Esophagus muscularis mucosa (tissue), 4 donors: ENCODE data around the gene IRAK2. TPM values are rescaled to one million over a fixed set of nuclear protein-coding genes. Genes with fewer than 3 reads are reported as not detected.
A peak's percentile ranks its signal among the peaks of the same experiment; 100 is the strongest.

Experiments
- DNase-seq: peaks from one replicate; pipeline ENCODE4 v3.0.0-alpha.2; 2017; ENCODE audit errors: extremely low spot score
- H3K27ac ChIP-seq, 4 donors: fragments of 200-600 bp; sonication (generic); replicated peaks in 1 of 4; 1 replicate in 3 of 4; 2 replicates in 1 of 4; pipeline ENCODE4 v1.5.1; 2016 to 2019; ENCODE audit warnings: mild to moderate bottlenecking in 1 of 4
- H3K27me3 ChIP-seq, 4 donors: fragments of 200-600 bp; sonication (generic); one replicate each; pipeline versions ENCODE4 v1.5.1 to v1.6.0; 2016 to 2019
- H3K36me3 ChIP-seq, 4 donors: fragments of 200-600 bp; sonication (generic); one replicate each; pipeline ENCODE4 v1.5.1; 2016 to 2019
- H3K4me1 ChIP-seq, 4 donors: fragments of 200-600 bp; sonication (generic); one replicate each; pipeline ENCODE4 v1.5.1; 2016 to 2019
- H3K4me3 ChIP-seq, 4 donors: fragments of 200-600 bp; sonication (generic); 1 replicate in 2 of 4; 2 replicates in 2 of 4; pipeline ENCODE4 v1.5.1; 2016 to 2019; ENCODE audit warnings: mild to moderate bottlenecking in 4 of 4, moderate library complexity in 1 of 4
- H3K9me3 ChIP-seq, 4 donors: fragments of 200-600 bp; sonication (generic); 1 replicate in 3 of 4; 2 replicates in 1 of 4; pipeline ENCODE4 v1.5.1; 2016 to 2019
- CTCF ChIP-seq, 3 experiments: fragments of 200-600 bp in 2 of 3; fragments of 450-650 bp in 1 of 3; sonication (generic) in 2 of 3; IDR thresholded peaks; one replicate each; pipeline ENCODE4 v1.5.1; 2017 to 2019; ENCODE audit warnings: antibody characterized with exemption in 3 of 3, mild to moderate bottlenecking in 2 of 3, moderate library complexity in 1 of 3
- EP300 ChIP-seq: sonication (generic); formaldehyde crosslinking; IDR thresholded peaks from one replicate; pipeline ENCODE4 v1.6.1; 2017; ENCODE audit warnings: antibody characterized with exemption
- POLR2A ChIP-seq: fragments of 450-650 bp; IDR thresholded peaks from one replicate; pipeline ENCODE4 v1.6.1; 2017; ENCODE audit warnings: antibody characterized with exemption, moderate library complexity, mild to moderate bottlenecking, low read depth
- POLR2AphosphoS5 ChIP-seq, 2 donors: sonication (generic); formaldehyde crosslinking; IDR thresholded peaks; one replicate each; pipeline ENCODE4 v1.6.1; 2017; ENCODE audit warnings: antibody characterized with exemption in 2 of 2
- WGBS: methylation state at CpG from one replicate; pipeline ENCODE4 v1.1.5; 2018; 5-methylcytosine and 5-hydroxymethylcytosine counted together
- intact Hi-C: fragments of 100-400 bp; cut with DNase I; formaldehyde crosslinking; loops from one replicate; pipeline ENCODE4 v1.15.1; 2023
- total RNA-seq, 4 donors: library from RNA; depleted of rRNA; stranded (reverse); fragments of >200 nt; gene quantifications; one replicate each; pipeline versions ENCODE4 v1.1.0 to v1.2.1, GENCODE V29; 2016

The IRAK2 gene
- total RNA-seq, 4 donors from 2014 or later = 2.5 to 3.2 (median 2.8) TPM

DNA sequence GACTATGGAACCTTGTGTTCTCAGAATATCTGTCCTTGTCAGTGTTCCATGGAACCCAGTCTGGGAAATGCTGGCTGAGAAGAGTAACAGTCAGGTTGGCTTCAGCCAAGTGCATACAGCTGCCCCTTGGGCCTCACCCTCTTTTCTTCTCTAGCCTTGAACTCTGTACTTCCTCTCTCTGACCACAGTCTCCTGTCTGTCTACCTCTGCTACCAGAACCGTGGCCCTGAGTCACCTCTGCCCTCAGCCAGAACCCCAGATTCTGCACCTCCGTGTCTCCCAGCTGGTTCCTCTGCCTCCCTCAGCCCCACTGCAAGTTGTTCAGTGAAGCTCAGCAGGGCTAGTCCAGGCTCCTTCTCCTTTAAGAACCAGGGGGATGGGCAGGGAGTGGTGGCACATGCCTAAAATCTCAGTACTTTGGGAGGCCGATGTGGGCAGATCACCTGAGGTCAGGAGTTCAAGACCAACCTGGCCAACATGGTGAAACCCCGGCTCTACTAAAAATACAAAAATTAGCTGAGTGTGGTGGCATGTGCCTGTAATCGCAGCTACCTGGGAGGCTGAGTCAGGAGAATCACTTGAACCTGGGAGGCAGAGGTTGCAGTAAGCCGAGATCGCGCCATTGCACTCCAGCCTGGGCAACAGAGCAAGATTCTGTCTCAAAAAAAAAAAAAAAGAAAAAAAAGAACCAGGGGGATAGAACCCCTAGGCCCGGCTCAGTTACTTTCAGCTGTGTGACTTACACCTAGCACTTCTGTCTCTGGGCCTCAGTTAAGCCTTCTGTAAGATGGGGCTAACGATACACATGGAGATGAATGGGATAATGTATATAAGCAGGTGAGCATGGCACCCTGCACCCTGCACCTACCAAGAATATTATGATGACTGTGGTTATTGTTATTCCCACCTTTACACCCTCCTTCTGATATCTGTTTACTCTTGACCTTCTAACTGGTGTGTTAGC lies 59.2 kb downstream of the IRAK2 start:
- no peaks in the 10 kb centered on the region for H3K27me3 ChIP-seq
- TF ChIP-seq POLR2A (no peak), POLR2AphosphoS5 (IDR thresholded peaks at IDR 0.05) (no peak), EP300 (no peak)
- WGBS = 68% methylated on average over 10 of the region's 10 CpGs
- no peaks in the 10 kb centered on the region for H3K9me3 ChIP-seq
- peaks cover 0 to 24% (median 17%) of the 10 kb centered on the region in 4 donors for H3K36me3 ChIP-seq
- intact Hi-C loops = loop anchor here (2.0 to 10.0 kb wide), 4 partner anchors 59 to 509 kb away; partner anchors contain the start of genes CRELD1, IRAK2 and VHL
- H3K27ac ChIP-seq = no peak overlapping the region
- H3K4me3 ChIP-seq = no peak overlapping the region
- DNase-seq = no peak
- H3K4me1 ChIP-seq = peaks cover 0 to 17% (median 9%) of the 10 kb centered on the region in 4 donors

- no peak for DNase-seq
- TF ChIP-seq POLR2A (no peak), POLR2AphosphoS5 (IDR thresholded peaks at IDR 0.05) (peak; percentile 78 to 80), EP300 (no peak), CTCF (IDR thresholded peaks at IDR 0.05) (peak; percentile 81 to 90 (median 87))
- H3K4me1 ChIP-seq = peaks cover 0 to 17% (median 9%) of the 10 kb centered on the region in 4 donors
- 46% methylated on average over 4 of the region's 4 CpGs for WGBS
- H3K27ac ChIP-seq = no peak overlapping the region
- intact Hi-C loops = loop anchor here (2.0 to 10.0 kb wide), 4 partner anchors 60 to 510 kb away; partner anchors contain the start of genes CRELD1, IRAK2 and VHL
- no peaks in the 10 kb centered on the region for H3K27me3 ChIP-seq
- peaks cover 0 to 20% (median 17%) of the 10 kb centered on the region in 4 donors for H3K36me3 ChIP-seq
- no peaks in the 10 kb centered on the region for H3K9me3 ChIP-seq
- H3K4me3 ChIP-seq = no peak overlapping the region
These were observed 60.3 kb downstream of the IRAK2 start for GRCh38 chr3:10224794-10225665.

GRCh38 chr3:10226293-10226692 lies 61.6 kb downstream of the IRAK2 start:
- Histone ChIP-seq H3K27ac (no peak overlapping the region), H3K27me3 (no peaks in the 10 kb centered on the region), H3K4me1 (peaks cover 0 to 17% (median 9%) of the 10 kb centered on the region in 4 donors), H3K36me3 (peaks cover 0 to 20% (median 15%) of the 10 kb centered on the region in 4 donors), H3K4me3 (no peak overlapping the region), H3K9me3 (no peaks in the 10 kb centered on the region)
- TF ChIP-seq CTCF (IDR thresholded peaks at IDR 0.05) = no peak
- no peak for TF ChIP-seq POLR2A
- TF ChIP-seq EP300 = no peak
- TF ChIP-seq POLR2AphosphoS5 (IDR thresholded peaks at IDR 0.05) = no peak
- intact Hi-C loops = loop anchor here (10.0 kb wide), 2 partner anchors 291 to 511 kb away; partner anchors contain the start of gene CRELD1
- no peak for DNase-seq
- WGBS = 68% methylated on average over 10 of the region's 10 CpGs

GRCh38 chr3:10228248-10228950 lies 63.7 kb downstream of the IRAK2 start:
- Histone ChIP-seq H3K4me1 (peaks cover 0 to 17% (median 9%) of the 10 kb centered on the region in 4 donors), H3K36me3 (peaks cover 0 to 19% (median 5%) of the 10 kb centered on the region in 4 donors), H3K9me3 (no peaks in the 10 kb centered on the region), H3K4me3 (no peak overlapping the region), H3K27ac (no peak overlapping the region), H3K27me3 (no peaks in the 10 kb centered on the region)
- intact Hi-C loops = loop anchor here (10.0 kb wide), 2 partner anchors 294 to 514 kb away; partner anchors contain the start of gene CRELD1
- no peak for DNase-seq
- 84% methylated on average over 4 of the region's 4 CpGs for WGBS
- no peak for TF ChIP-seq CTCF (IDR thresholded peaks at IDR 0.05)
- TF ChIP-seq POLR2A = no peak
- no peak for TF ChIP-seq POLR2AphosphoS5 (IDR thresholded peaks at IDR 0.05)
- TF ChIP-seq EP300 = no peak
